SK-N-SH treated with all-trans-retinoic acid at 6 μM for 48 hours (cell line): ENCODE results near the gene IGSF5.

ENCODE experiments used
- ATAC-seq: fragments of 200-7000 bp; cut with Tn5 transposase; 3 replicates; pipeline ENCODE4 v1.9.1; 2020; ENCODE audit warnings: mild to moderate bottlenecking, moderate library complexity
- ARNTL ChIP-seq: fragments of 450-650 bp; formaldehyde crosslinking; IDR thresholded peaks from 2 replicates; pipeline ENCODE4 v1.5.0; 2020; ENCODE audit warnings: low read depth, mild to moderate bottlenecking, moderate library complexity, borderline replicate concordance
- BACH2 ChIP-seq: fragments of 250-450 bp; sonication (Bioruptor Pico); IDR thresholded peaks from 2 replicates; pipeline ENCODE4 v1.9.0; 2021; ENCODE audit warnings: mild to moderate bottlenecking, borderline replicate concordance
- CSRNP3 ChIP-seq: fragments of 250-450 bp; sonication (Bioruptor Pico); IDR thresholded peaks from 2 replicates; pipeline ENCODE4 v1.5.1; 2021; ENCODE audit warnings: mild to moderate bottlenecking, moderate library complexity
- ESRRG ChIP-seq: fragments of 250-450 bp; sonication (Bioruptor Pico); IDR thresholded peaks from 2 replicates; pipeline ENCODE4 v1.6.1; 2021; ENCODE audit warnings: mild to moderate bottlenecking
- GLIS3 ChIP-seq: fragments of 250-450 bp; sonication (Bioruptor Pico); IDR thresholded peaks from 2 replicates; pipeline ENCODE4 v1.5.0; 2020; ENCODE audit warnings: mild to moderate bottlenecking, moderate library complexity
- ISL1 ChIP-seq: fragments of 250-450 bp; sonication (Bioruptor Pico); IDR thresholded peaks from 2 replicates; pipeline ENCODE4 v2.1.2; 2022; ENCODE audit warnings: mild to moderate bottlenecking, moderate library complexity
- OSR1 ChIP-seq: fragments of 250-450 bp; sonication (Bioruptor Pico); IDR thresholded peaks from 2 replicates; pipeline ENCODE4 v1.8.0; 2022; ENCODE audit warnings: moderate library complexity, mild to moderate bottlenecking, inconsistent platforms
- PATZ1 ChIP-seq: fragments of 250-450 bp; sonication (Bioruptor Pico); IDR thresholded peaks from 2 replicates; pipeline ENCODE4 v1.8.0; 2020; ENCODE audit warnings: mild to moderate bottlenecking, moderate library complexity, borderline replicate concordance
- POU6F1 ChIP-seq: fragments of 250-450 bp; sonication (Bioruptor Pico); IDR thresholded peaks from 2 replicates; pipeline ENCODE4 v1.8.0; 2021; ENCODE audit warnings: low read depth, mild to moderate bottlenecking, moderate library complexity, borderline replicate concordance
- PPARA ChIP-seq: fragments of 250-450 bp; sonication (Bioruptor Pico); IDR thresholded peaks from 2 replicates; pipeline ENCODE4 v1.5.0; 2020; ENCODE audit warnings: mild to moderate bottlenecking, borderline replicate concordance
- RARB ChIP-seq: fragments of 250-450 bp; sonication (Bioruptor Pico); IDR thresholded peaks from 2 replicates; pipeline ENCODE4 v1.8.0; 2021; ENCODE audit warnings: mild to moderate bottlenecking, moderate library complexity
- SNAI2 ChIP-seq: fragments of 250-450 bp; sonication (Bioruptor Pico); IDR thresholded peaks from 2 replicates; pipeline ENCODE4 v1.5.0; 2020; ENCODE audit warnings: mild to moderate bottlenecking, moderate library complexity
- TCF4 ChIP-seq: fragments of 250-450 bp; sonication (Bioruptor Pico); IDR thresholded peaks from 2 replicates; pipeline ENCODE4 v1.8.0; 2021; ENCODE audit warnings: mild to moderate bottlenecking, moderate library complexity, borderline replicate concordance
- TSHZ2 ChIP-seq: fragments of 250-450 bp; sonication (Bioruptor Pico); IDR thresholded peaks from 2 replicates; pipeline ENCODE4 v1.5.0; 2020; ENCODE audit warnings: mild to moderate bottlenecking, moderate library complexity
- ZC3H10 ChIP-seq: fragments of 250-450 bp; sonication (Bioruptor Pico); IDR thresholded peaks from 2 replicates; pipeline ENCODE4 v1.5.1; 2021; ENCODE audit warnings: mild to moderate bottlenecking, moderate library complexity
- ZFP3 ChIP-seq: fragments of 250-450 bp; sonication (Bioruptor Pico); IDR thresholded peaks from 2 replicates; pipeline ENCODE4 v1.5.0; 2020; ENCODE audit warnings: mild to moderate bottlenecking, moderate library complexity
- ZFP30 ChIP-seq: fragments of 450-650 bp; formaldehyde crosslinking; IDR thresholded peaks from 2 replicates; pipeline ENCODE4 v1.5.0; 2022; ENCODE audit warnings: mild to moderate bottlenecking, moderate library complexity
- ZNF565 ChIP-seq: fragments of 450-650 bp; formaldehyde crosslinking; conservative IDR thresholded peaks from 2 replicates; pipeline ENCODE4 v1.5.0; 2020; ENCODE audit warnings: low read depth, mild to moderate bottlenecking, moderate library complexity
- ZNF70 ChIP-seq: fragments of 450-650 bp; formaldehyde crosslinking; IDR thresholded peaks from 2 replicates; pipeline ENCODE4 v1.5.0; 2020; ENCODE audit warnings: mild to moderate bottlenecking, moderate library complexity
- ZNF8 ChIP-seq: fragments of 450-650 bp; formaldehyde crosslinking; IDR thresholded peaks from 2 replicates; pipeline ENCODE4 v1.5.0; 2020; ENCODE audit warnings: mild to moderate bottlenecking, moderate library complexity

Gene IGSF5

GRCh38 chr21:39843483-39843882, 98.5 kb downstream of the IGSF5 start:
- ATAC-seq: no peak
- no peak for TF ChIP-seq ZNF565 (CRISPR knock-in tag)
- no peak for TF ChIP-seq OSR1
- no peak for TF ChIP-seq POU6F1
- no peak for TF ChIP-seq ARNTL (CRISPR knock-in tag)
- TF ChIP-seq ZNF70 (CRISPR knock-in tag): no peak
- no peak for TF ChIP-seq ISL1 (CRISPR knock-in tag)
- no peak for TF ChIP-seq ZFP3 (CRISPR knock-in tag)
- TF ChIP-seq PPARA (CRISPR knock-in tag): no peak
- TF ChIP-seq GLIS3 (CRISPR knock-in tag): no peak
- no peak for TF ChIP-seq BACH2 (CRISPR knock-in tag)
- TF ChIP-seq ZFP30 (CRISPR knock-in tag): no peak
- TF ChIP-seq RARB (CRISPR knock-in tag): no peak
- no peak for TF ChIP-seq ZNF8 (CRISPR knock-in tag)
- no peak for TF ChIP-seq ESRRG (CRISPR knock-in tag)
- TF ChIP-seq PATZ1: no peak
- TF ChIP-seq ZC3H10 (CRISPR knock-in tag): no peak
- TF ChIP-seq CSRNP3 (CRISPR knock-in tag): no peak
- TF ChIP-seq SNAI2 (CRISPR knock-in tag): no peak

- TF ChIP-seq PATZ1 (no peak), TCF4 (CRISPR knock-in tag) (no peak), PPARA (CRISPR knock-in tag) (no peak), TSHZ2 (CRISPR knock-in tag) (no peak), BACH2 (CRISPR knock-in tag) (no peak), ZNF8 (CRISPR knock-in tag) (no peak)
- no peak for ATAC-seq
Measured at GRCh38 chr21:39843916-39844315, 98.9 kb downstream of the IGSF5 start.

- no peak for ATAC-seq
Measured at GRCh38 chr21:39845571-39846130, 100.7 kb downstream of the IGSF5 start.

More at GRCh38 chr21:39845571-39846130, 100.7 kb downstream of the IGSF5 start:
- no peak for TF ChIP-seq TSHZ2 (CRISPR knock-in tag)
- TF ChIP-seq ZFP3 (CRISPR knock-in tag): no peak
